Thyroid gland (tissue), 4 donors: ENCODE results near the gene DICER1. TPM values are rescaled to one million over a fixed set of nuclear protein-coding genes. Genes with fewer than 3 reads are reported as not detected.

ENCODE experiments used
- DNase-seq, 2 donors: peaks; one replicate each; pipeline ENCODE4 v3.0.0-alpha.2; 2019
- H3K27ac ChIP-seq, 3 donors: fragments of 200-600 bp; sonication (generic); 1 replicate in 2 of 3; 2 replicates in 1 of 3; pipeline ENCODE4 v1.5.1; 2016 to 2019; ENCODE audit warnings: mild to moderate bottlenecking in 1 of 3, moderate library complexity in 1 of 3
- H3K27me3 ChIP-seq: fragments of 200-600 bp; sonication (generic); one replicate; pipeline ENCODE4 v1.5.1; 2019
- H3K36me3 ChIP-seq, 2 donors: fragments of 200-600 bp; sonication (generic); one replicate each; pipeline ENCODE4 v1.5.1; 2016 to 2019
- H3K4me1 ChIP-seq, 2 donors: fragments of 200-600 bp; sonication (generic); one replicate each; pipeline ENCODE4 v1.5.1; 2017 to 2019
- H3K4me3 ChIP-seq, 3 donors: fragments of 200-600 bp; sonication (generic); replicated peaks in 1 of 3; 1 replicate in 2 of 3; 2 replicates in 1 of 3; pipeline ENCODE4 v1.5.1; 2016; ENCODE audit warnings: mild to moderate bottlenecking in 1 of 3
- H3K9me3 ChIP-seq: fragments of 200-600 bp; sonication (generic); one replicate; pipeline ENCODE4 v1.5.1; 2017
- POLR2A ChIP-seq, 2 donors: fragments of 450-650 bp; IDR thresholded peaks; one replicate each; pipeline ENCODE4 v1.6.1; 2017; ENCODE audit warnings: antibody characterized with exemption in 2 of 2, mild to moderate bottlenecking in 2 of 2, moderate library complexity in 1 of 2
- WGBS, 2 donors: methylation state at CpG; one replicate each; pipeline ENCODE4 v1.1.5; 2017; 5-methylcytosine and 5-hydroxymethylcytosine counted together
- intact Hi-C: fragments of 100-400 bp; cut with DNase I; formaldehyde crosslinking; loops from one replicate; pipeline ENCODE4 v1.15.1; 2023
- microRNA-seq: library from miRNA; unstranded; fragments of <30 nt; microRNA quantifications from one replicate; pipeline ENCODE4, GENCODE V29; 2016
- small RNA-seq: library from RNA; depleted of rRNA; stranded (forward); fragments of <200 nt; gene quantifications from one replicate; pipeline ENCODE3, GENCODE V24; 2016
- total RNA-seq, 4 donors: library from RNA; depleted of rRNA; stranded (reverse); fragments of >200 nt; gene quantifications; one replicate each; pipeline ENCODE4 v1.2.3, GENCODE V29; 2016
- TF ChIP-seq, protein P1 (sequence below), 6 experiments: fragments of 200-600 bp in 3 of 6; fragments of 450-650 bp in 3 of 6; sonication (generic) in 3 of 6; IDR thresholded peaks; one replicate each; pipeline ENCODE4 v1.5.1; 2016 to 2019; ENCODE audit warnings: antibody characterized with exemption in 6 of 6, mild to moderate bottlenecking in 2 of 6, inconsistent platforms in 1 of 6, moderate library complexity in 1 of 6

Gene DICER1
- total RNA-seq, 4 donors from 2014 or later, result 66.5 to 96.8 (median 78.8) TPM

DNA sequence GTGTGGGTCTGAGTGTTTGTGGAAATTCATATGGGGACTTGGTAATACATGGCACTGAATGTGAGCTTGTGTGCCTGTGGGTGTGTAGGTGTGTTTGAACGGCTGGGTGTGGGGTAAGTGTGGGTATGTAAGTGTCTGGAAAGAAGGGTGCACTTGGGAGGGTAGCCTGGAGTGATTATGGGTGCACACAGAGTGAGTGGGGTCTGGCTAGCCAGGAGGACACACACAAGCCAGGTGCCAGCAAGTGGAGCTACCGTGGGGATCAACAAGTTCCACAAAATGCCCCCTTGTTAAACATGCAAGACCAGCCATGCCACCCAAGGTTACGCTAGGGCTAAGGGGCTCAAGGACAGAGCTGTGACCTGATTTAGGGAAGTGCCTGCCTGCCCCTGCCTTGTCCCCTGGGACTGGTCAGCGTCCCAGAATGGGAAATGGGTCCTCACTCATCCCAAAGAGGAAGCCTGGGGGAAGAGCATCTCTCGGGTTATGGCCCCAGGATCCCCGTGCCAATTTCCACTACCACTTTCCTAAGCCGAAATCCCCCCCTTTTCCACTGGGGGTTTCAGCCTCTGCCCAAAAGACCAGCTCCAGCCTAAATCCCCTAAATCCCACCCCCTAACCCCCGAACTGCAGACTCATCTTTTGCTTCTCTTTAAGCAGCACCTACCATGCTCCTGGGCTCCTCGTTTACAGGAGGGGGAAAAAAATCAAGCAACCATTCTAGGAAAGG lies 118.6 kb downstream of the DICER1 start:
- H3K36me3 ChIP-seq, result no peaks in the 10 kb centered on the region
- no peak overlapping the region for H3K4me3 ChIP-seq
- H3K27ac ChIP-seq, result no peak overlapping the region
- no peaks in the 10 kb centered on the region for H3K9me3 ChIP-seq
- no peak for TF ChIP-seq POLR2A (IDR thresholded peaks at IDR 0.05)
- TF ChIP-seq, protein P1, sequence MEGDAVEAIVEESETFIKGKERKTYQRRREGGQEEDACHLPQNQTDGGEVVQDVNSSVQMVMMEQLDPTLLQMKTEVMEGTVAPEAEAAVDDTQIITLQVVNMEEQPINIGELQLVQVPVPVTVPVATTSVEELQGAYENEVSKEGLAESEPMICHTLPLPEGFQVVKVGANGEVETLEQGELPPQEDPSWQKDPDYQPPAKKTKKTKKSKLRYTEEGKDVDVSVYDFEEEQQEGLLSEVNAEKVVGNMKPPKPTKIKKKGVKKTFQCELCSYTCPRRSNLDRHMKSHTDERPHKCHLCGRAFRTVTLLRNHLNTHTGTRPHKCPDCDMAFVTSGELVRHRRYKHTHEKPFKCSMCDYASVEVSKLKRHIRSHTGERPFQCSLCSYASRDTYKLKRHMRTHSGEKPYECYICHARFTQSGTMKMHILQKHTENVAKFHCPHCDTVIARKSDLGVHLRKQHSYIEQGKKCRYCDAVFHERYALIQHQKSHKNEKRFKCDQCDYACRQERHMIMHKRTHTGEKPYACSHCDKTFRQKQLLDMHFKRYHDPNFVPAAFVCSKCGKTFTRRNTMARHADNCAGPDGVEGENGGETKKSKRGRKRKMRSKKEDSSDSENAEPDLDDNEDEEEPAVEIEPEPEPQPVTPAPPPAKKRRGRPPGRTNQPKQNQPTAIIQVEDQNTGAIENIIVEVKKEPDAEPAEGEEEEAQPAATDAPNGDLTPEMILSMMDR (IDR thresholded peaks at IDR 0.05), result no peak
- intact Hi-C loops, result no loop called here
- H3K4me1 ChIP-seq, result peaks cover 0 to 13% of the 10 kb centered on the region in 2 donors
- no peaks in the 10 kb centered on the region for H3K27me3 ChIP-seq
- WGBS, 2 donors, result 81 to 85% methylated on average over 9 of the region's 9 CpGs
- no peak for DNase-seq

DNA sequence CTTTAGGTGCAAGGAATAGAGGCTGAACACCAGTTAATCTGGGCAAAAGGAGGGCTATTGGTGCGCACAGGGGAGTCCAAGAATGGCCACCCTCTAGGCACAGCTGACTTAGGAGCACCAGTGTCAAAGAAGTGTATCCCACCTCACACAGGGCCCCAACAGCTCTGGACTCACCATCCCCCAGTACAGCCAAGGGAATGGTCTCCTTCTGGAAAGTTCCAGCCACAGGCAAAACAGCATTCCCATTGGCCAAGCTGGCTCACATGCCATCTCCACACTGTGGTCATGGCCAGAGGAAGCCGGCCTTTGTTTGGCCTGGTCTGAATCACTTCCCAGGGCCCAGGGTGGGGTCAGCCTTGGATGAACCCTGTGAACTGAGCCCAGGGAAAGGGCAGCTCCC lies 120.1 kb downstream of the DICER1 start:
- intact Hi-C loops, result no loop called here
- Histone ChIP-seq H3K27me3 (no peaks in the 10 kb centered on the region), H3K36me3 (no peaks in the 10 kb centered on the region), H3K9me3 (no peaks in the 10 kb centered on the region), H3K27ac (no peak overlapping the region), H3K4me1 (peaks cover 0 to 13% of the 10 kb centered on the region in 2 donors), H3K4me3 (no peak overlapping the region)
- 85 to 100% methylated on average over 2 of the region's 2 CpGs for WGBS, 2 donors
- no peak for DNase-seq
- TF ChIP-seq, protein P1 (IDR thresholded peaks at IDR 0.05), result no peak
- no peak for TF ChIP-seq POLR2A (IDR thresholded peaks at IDR 0.05)

Small RNA genes lying within 50 kb of the gene (microRNA-seq; reads per million reads assigned to microRNA genes)
- 2.6 reads per million for gene MIR3173

Small RNA genes lying within 50 kb of the gene (small RNA-seq; reads per million reads assigned to genes)
- gene MIR3173, result not detected

Other genes starting within 250 kb of the DICER1 start
- 10 to 100 TPM; 15.3 to 29.9 (median 17.8) TPM for gene CLMN, start 162.4 kb upstream of the DICER1 start, total RNA-seq